GM18507 (cell line): Measurements from ENCODE around the gene OTC.
A peak's percentile ranks its signal among the peaks of the same experiment; 100 is the strongest.

Source experiments
- DNase-seq: peaks from one replicate; pipeline ENCODE4 v3.0.0; 2011; ENCODE audit warnings: low read depth; ENCODE audit not compliant: insufficient read length; ENCODE audit errors: extremely low spot score
- FAIRE-seq: peaks from 2 replicates; lab custom pipeline; 2011; peaks lifted over from hg19 to GRCh38; lab: Jason Lieb, UNC

The OTC gene

DNA sequence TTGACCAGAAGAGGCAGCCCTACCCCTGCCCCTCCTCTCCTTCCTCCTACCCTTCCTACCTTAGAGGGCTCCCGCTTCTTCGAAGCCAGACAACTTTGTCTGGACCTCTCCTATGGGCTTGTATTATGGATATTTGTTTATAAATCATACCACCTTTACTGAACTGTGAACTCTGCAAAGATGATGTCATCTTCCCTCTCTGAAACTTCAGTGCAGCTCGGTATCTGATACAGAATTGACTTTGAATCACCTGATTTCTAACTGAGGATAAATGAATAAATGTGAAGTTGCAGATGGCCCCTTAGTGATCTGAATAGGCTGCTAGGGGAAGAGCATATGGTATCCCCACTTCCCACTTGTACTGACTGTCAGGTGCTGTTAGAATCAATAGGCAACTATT, 1.1 kb upstream of the OTC start:
- no peak for DNase-seq
- FAIRE-seq, result no peak

- FAIRE-seq (no peak), DNase-seq (no peak)
These were observed 4.0 kb downstream of the OTC start for GRCh38 chrX:38356401-38356800.

GRCh38 chrX:38357747-38358673, 5.6 kb downstream of the OTC start:
- no peak for FAIRE-seq
- DNase-seq, result no peak

DNA sequence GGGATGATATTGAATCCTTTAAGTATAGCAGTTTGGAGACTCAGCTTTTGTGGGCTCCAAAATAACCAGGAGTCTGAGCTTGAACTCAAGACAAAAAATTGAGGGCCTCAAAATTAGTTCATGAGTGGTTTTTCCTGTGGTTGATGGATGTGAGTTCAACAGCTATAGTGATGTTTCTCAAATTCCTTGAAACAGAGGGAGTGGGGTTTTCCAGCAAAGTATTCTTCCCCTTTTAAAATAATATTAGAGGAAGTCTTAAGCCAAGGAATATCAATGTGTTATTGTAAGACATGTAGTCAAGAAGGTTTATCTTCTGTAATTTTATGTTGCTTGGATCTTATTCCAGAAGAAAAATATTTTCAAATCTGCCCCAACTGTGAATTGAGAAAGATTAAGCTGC, 10.6 kb downstream of the OTC start:
- FAIRE-seq (no peak), DNase-seq (no peak)

DNA sequence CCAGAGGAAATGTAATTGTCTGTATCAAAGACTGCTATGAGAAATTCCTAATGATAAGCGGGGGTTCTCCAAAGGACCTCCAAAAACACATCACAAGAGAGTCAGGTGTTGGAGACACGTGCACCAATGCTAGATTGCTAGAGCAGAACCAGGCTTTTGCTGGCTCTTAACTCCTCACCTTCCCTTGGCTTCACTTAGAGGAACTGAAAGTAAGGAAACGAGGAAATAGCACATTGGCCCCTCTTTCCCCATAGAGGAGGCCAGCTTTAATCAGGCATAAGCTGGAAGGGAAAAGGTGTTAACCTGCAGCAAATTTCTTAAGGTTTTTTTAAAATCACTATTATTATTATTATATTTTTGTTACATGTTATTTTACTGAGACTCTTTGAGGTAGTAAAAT, 13.6 kb downstream of the OTC start:
- no peak for FAIRE-seq
- no peak for DNase-seq

DNA sequence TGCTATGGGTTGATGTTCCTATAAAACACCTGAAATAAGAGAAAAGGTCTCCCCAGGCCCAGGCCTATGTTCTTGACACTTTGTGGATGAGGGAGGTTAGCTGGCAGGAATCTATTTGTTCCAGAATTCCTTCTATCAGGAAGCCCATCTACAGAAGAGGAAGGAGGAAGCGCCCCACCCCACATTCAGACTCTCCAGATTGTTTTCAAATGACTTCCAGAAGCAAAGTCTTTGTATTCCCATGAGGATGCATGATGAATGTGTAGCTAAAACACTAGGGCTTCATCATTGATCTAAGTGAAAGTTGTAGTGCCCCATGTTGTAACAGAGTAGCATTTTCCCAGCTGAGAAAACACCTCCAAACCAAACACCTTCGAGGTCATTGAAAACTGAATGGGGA, 16.4 kb downstream of the OTC start:
- DNase-seq (no peak), FAIRE-seq (no peak)

DNA sequence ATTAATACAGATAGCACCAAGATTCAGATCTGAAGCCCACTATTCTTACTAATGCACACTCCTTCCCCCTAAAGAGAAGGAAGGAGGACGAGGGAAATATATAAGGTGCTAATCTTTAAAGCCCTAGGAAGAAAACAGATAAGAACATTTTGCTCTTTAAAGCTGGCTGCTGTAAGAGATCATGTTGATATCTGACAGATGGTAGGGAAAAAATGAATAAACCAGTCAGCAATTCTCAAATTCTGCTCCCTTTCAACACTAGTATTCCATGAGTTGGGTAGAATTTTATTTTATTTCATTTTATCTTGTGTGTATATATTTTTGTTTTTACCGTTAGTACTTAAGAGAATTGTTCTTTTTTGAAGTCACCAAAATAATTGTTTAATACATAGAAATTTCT, 19.2 kb downstream of the OTC start:
- DNase-seq (no peak), FAIRE-seq (no peak)

- no peak for FAIRE-seq
- DNase-seq, result no peak
These were observed 22.0 kb downstream of the OTC start for GRCh38 chrX:38374431-38374830.

- DNase-seq, result no peak
- no peak for FAIRE-seq
These were observed 23.5 kb downstream of the OTC start for GRCh38 chrX:38375891-38376290.

DNA sequence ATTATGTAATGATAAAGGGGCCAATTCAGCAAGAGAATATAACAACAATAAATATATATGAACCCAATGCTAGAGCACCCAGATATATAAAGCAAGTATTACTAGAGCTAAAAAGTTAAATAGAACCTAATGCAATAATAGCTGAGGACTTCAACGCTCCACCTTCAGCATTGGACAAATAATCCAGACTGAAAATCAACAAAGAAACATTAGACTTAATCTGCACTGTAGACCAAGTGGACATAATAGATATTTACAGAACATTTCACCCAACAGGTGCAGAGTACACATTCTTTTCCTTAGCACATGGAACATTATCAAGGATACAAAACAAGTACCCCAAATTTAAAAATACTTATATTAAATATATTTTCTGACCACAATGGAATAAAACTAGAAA, 24.3 kb downstream of the OTC start:
- FAIRE-seq (no peak), DNase-seq (no peak)

DNA sequence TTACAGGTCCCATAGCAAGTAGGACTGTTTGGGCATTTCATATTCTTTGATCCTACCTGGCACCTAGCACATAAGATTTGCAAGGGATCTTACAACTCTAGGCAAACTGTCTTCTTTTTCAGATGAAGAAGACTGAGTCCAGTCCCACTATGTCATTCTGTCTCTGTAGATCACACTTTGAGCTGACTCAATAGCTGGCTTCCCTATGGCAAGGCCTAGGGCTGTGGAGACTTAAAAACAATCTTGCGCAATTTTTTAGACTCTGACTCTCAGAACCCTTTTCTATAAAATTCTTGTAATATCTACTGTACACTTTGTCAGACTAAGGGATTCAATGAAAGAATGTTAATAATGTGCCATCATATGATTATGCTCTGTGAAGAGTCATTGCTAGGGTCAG, 26.7 kb downstream of the OTC start:
- DNase-seq (no peak), FAIRE-seq (no peak)

- FAIRE-seq (peak; percentile 44), DNase-seq (no peak)
These were observed 30.3 kb downstream of the OTC start for GRCh38 chrX:38382663-38383062.

GRCh38 chrX:38400389-38400910, 48.0 kb downstream of the OTC start:
- DNase-seq (no peak), FAIRE-seq (no peak)

DNA sequence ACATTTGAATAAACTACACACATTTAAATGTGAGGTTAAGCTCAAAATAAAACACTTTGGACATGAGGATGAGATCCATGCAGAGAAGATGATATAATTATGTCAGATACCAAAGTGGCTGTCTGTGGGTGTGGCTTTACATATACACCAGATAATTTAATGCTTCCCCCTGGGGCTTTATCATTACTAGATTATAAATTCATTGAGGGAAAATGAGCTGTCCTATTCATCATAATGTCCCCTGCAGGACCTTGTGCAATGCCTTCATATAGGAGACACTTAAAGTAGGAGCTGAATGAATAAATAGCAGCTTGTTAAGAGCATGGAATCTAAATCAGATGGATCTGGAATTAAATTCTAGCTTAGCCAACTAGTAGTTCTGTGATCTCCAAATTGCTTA, 49.7 kb downstream of the OTC start:
- no peak for FAIRE-seq

GRCh38 chrX:38403834-38404233, 51.4 kb downstream of the OTC start:
- DNase-seq, result no peak
- FAIRE-seq, result no peak

More for the DNA sequence above, 49.7 kb downstream of the OTC start:
- no peak for DNase-seq

GRCh38 chrX:38407126-38407525, 54.7 kb downstream of the OTC start:
- DNase-seq (no peak), FAIRE-seq (no peak)

GRCh38 chrX:38409289-38409688, 56.9 kb downstream of the OTC start:
- no peak for FAIRE-seq
- no peak for DNase-seq

- FAIRE-seq (no peak), DNase-seq (no peak)
These were observed 74.4 kb downstream of the OTC start for GRCh38 chrX:38426785-38427184.

- FAIRE-seq, result no peak
- no peak for DNase-seq
These were observed 79.1 kb downstream of the OTC start for GRCh38 chrX:38431525-38431924.

DNA sequence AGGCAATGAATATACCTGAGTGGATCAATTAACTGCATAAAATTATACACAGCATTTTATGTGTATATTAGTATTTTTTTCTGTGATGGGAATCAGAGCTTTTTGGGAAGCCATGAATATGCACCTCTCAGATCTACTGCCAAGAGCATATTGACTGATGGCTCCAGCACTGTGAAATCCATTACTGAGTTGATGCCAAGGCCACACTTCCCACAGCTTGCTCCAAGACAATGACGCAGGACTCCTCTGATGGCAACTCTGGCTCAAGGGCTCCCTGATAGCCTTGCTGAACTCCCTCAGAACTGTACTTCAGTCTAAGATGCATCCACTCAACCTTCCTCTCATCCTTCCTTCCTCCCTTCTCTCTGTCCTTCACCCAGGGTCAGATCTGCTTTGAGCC, 82.7 kb downstream of the OTC start:
- FAIRE-seq, result no peak

GRCh38 chrX:38437093-38437492, 84.7 kb downstream of the OTC start:
- FAIRE-seq, result no peak
- no peak for DNase-seq

More for the DNA sequence above, 82.7 kb downstream of the OTC start:
- DNase-seq, result no peak
